Naive thymus-derived CD4-positive, alpha-beta T cell (primary cell): ENCODE data around the gene ZNF236. TPM values are rescaled to one million over a fixed set of nuclear protein-coding genes. Genes with fewer than 3 reads are reported as not detected.

Experiments used
- ATAC-seq: fragments of 150-1000 bp; cut with Tn5 transposase; 2 replicates; pipeline ENCODE4 v1.10.0; 2021; ENCODE audit warnings: mild to moderate bottlenecking, moderate library complexity
- CTCF ChIA-PET: fragments of 350-600 bp; sonication (Branson Sonifier 250); formaldehyde crosslinking; loops from one replicate; lab custom pipeline; 2021; ENCODE audit warnings: antibody characterized with exemption; lab: Charles Lee
- POLR2A ChIA-PET: fragments of 350-600 bp; sonication (Branson Sonifier 250); formaldehyde crosslinking; loops from one replicate; lab custom pipeline; 2021; ENCODE audit warnings: antibody characterized with exemption, inconsistent platforms; lab: Charles Lee
- DNase-seq, 9 donors: peaks; one replicate each; pipeline versions ENCODE4 v3.0.0 to v3.0.0-alpha.2; 2020 to 2022; ENCODE audit warnings: mixed read lengths in 1 of 9
- H3K27ac ChIP-seq: one replicate; pipeline ENCODE4 v1.7.0; 2013; ENCODE audit warnings: mild to moderate bottlenecking, low read depth, low read length, moderate library complexity
- H3K27me3 ChIP-seq, 2 donors: one replicate each; pipeline ENCODE4 v1.7.0; 2013; ENCODE audit warnings: low read length in 2 of 2, mild to moderate bottlenecking in 2 of 2, moderate library complexity in 2 of 2; ENCODE audit not compliant: control insufficient read depth in 2 of 2, insufficient read depth in 2 of 2
- H3K36me3 ChIP-seq, 3 experiments: 1 replicate in 2 of 3; 2 replicates in 1 of 3; pipeline ENCODE4 v1.7.0; 2013; ENCODE audit warnings: low read length in 3 of 3, mild to moderate bottlenecking in 3 of 3, moderate library complexity in 1 of 3; ENCODE audit not compliant: insufficient read depth in 3 of 3, control insufficient read depth in 2 of 3
- H3K4me1 ChIP-seq, 2 donors: one replicate each; pipeline ENCODE4 v1.7.0; 2013; ENCODE audit warnings: low read length in 2 of 2, mild to moderate bottlenecking in 2 of 2, moderate library complexity in 1 of 2; ENCODE audit not compliant: control insufficient read depth in 2 of 2, insufficient read depth in 2 of 2
- H3K4me3 ChIP-seq: 2 replicates; pipeline ENCODE4 v1.7.0; 2013; ENCODE audit warnings: mild to moderate bottlenecking, low read length
- H3K9me3 ChIP-seq, 3 experiments: 1 replicate in 2 of 3; 2 replicates in 1 of 3; pipeline ENCODE4 v1.7.0; 2013; ENCODE audit warnings: low read length in 3 of 3; ENCODE audit not compliant: control insufficient read depth in 2 of 3
- H3K27ac Mint-ChIP-seq, 9 donors: one replicate each; pipeline ENCODE4 v1.8.0; 2020 to 2022; ENCODE audit warnings: mixed read lengths in 9 of 9, mild to moderate bottlenecking in 8 of 9, moderate library complexity in 5 of 9, inconsistent platforms in 2 of 9
- H3K27me3 Mint-ChIP-seq, 5 donors: one replicate each; pipeline ENCODE4 v1.8.0; 2021 to 2022; ENCODE audit warnings: mixed read lengths in 5 of 5, mild to moderate bottlenecking in 1 of 5
- H3K36me3 Mint-ChIP-seq, 5 donors: one replicate each; pipeline ENCODE4 v1.8.0; 2020 to 2022; ENCODE audit warnings: mixed read lengths in 5 of 5, mild to moderate bottlenecking in 3 of 5, inconsistent platforms in 1 of 5
- H3K4me1 Mint-ChIP-seq, 7 donors: one replicate each; pipeline ENCODE4 v1.8.0; 2020 to 2022; ENCODE audit warnings: mixed read lengths in 7 of 7, mild to moderate bottlenecking in 3 of 7, inconsistent platforms in 1 of 7
- H3K4me3 Mint-ChIP-seq, 10 donors: one replicate each; pipeline ENCODE4 v1.8.0; 2020 to 2022; ENCODE audit warnings: mild to moderate bottlenecking in 10 of 10, mixed read lengths in 10 of 10, moderate library complexity in 6 of 10, inconsistent platforms in 2 of 10
- H3K9me3 Mint-ChIP-seq, 11 donors: one replicate each; pipeline ENCODE4 v1.8.0; 2020 to 2022; ENCODE audit warnings: mixed read lengths in 11 of 11, mild to moderate bottlenecking in 4 of 11, inconsistent platforms in 1 of 11, moderate library complexity in 1 of 11
- intact Hi-C, 2 donors: fragments of 100-400 bp; cut with micrococcal nuclease; formaldehyde crosslinking; loops; one replicate each; pipeline ENCODE4 v1.15.1; 2023
- polyA plus RNA-seq, 2 donors: library from polyadenylated mRNA; unstranded; fragments of 300-500 nt; fragmentation: Illumina TruSeq; gene quantifications; one replicate each; pipeline ENCODE4 v1.2.3, GENCODE V29; 2021
- total RNA-seq, 6 experiments: library from RNA in 5 of 6; stranded (reverse) in 5 of 6; gene quantifications; 1 replicate in 5 of 6; 2 replicates in 1 of 6; pipeline ENCODE4 v1.2.3 and lab custom pipeline; 2021 to 2026

Gene ZNF236
- total and polyA plus RNA-seq, 7 experiments from 2014 or later = 5.7 to 34.5 (median 28.6) TPM

GRCh38 chr18:76892832-76893231 is 70.5 kb downstream of the ZNF236 start:
- Mint-ChIP-seq H3K27ac (peak overlapping the region in 1 of 9 donors; percentile 11), H3K27me3 (no peaks in the 10 kb centered on the region), H3K4me3 (no peak overlapping the region), H3K4me1 (no peaks in the 10 kb centered on the region), H3K36me3 (peaks cover 0 to 74% (median 27%) of the 10 kb centered on the region in 5 donors), H3K9me3 (no peaks in the 10 kb centered on the region)
- H3K4me1 ChIP-seq = no peaks in the 10 kb centered on the region
- DNase-seq = no peak
- H3K9me3 ChIP-seq = no peaks in the 10 kb centered on the region
- H3K27me3 ChIP-seq = no peaks in the 10 kb centered on the region
- no peak for ATAC-seq
- intact Hi-C loops = no loop called here
- ChIA-PET CTCF (no interaction called here), POLR2A (no interaction called here)
- H3K4me3 ChIP-seq = no peak overlapping the region
- no peak overlapping the region for H3K27ac ChIP-seq
- peaks cover 26 to 44% (median 31%) of the 10 kb centered on the region in 3 experiments for H3K36me3 ChIP-seq

GRCh38 chr18:76894566-76895346 is 72.4 kb downstream of the ZNF236 start:
- Mint-ChIP-seq H3K4me3 (no peak overlapping the region), H3K36me3 (peaks cover 0 to 79% (median 32%) of the 10 kb centered on the region in 5 donors), H3K27me3 (no peaks in the 10 kb centered on the region), H3K4me1 (no peaks in the 10 kb centered on the region), H3K9me3 (no peaks in the 10 kb centered on the region), H3K27ac (no peak overlapping the region)
- no peak for DNase-seq
- no peak overlapping the region for H3K27ac ChIP-seq
- intact Hi-C loops = no loop called here
- H3K9me3 ChIP-seq = no peaks in the 10 kb centered on the region
- peaks cover 30 to 51% (median 31%) of the 10 kb centered on the region in 3 experiments for H3K36me3 ChIP-seq
- ChIA-PET CTCF (no interaction called here), POLR2A (no interaction called here)
- no peak overlapping the region for H3K4me3 ChIP-seq
- ATAC-seq = no peak
- H3K27me3 ChIP-seq = no peaks in the 10 kb centered on the region
- H3K4me1 ChIP-seq = no peaks in the 10 kb centered on the region

- ATAC-seq = no peak
Observed at GRCh38 chr18:76895498-76895897, 73.1 kb downstream of the ZNF236 start.

GRCh38 chr18:76896677-76897076 is 74.3 kb downstream of the ZNF236 start:
- Histone ChIP-seq H3K27me3 (no peaks in the 10 kb centered on the region), H3K4me1 (no peaks in the 10 kb centered on the region), H3K27ac (no peak overlapping the region), H3K9me3 (no peaks in the 10 kb centered on the region), H3K4me3 (no peak overlapping the region), H3K36me3 (peaks cover 30 to 51% (median 31%) of the 10 kb centered on the region in 3 experiments)
- DNase-seq = no peak
- Mint-ChIP-seq H3K27me3 (no peaks in the 10 kb centered on the region), H3K36me3 (peaks cover 0 to 70% (median 27%) of the 10 kb centered on the region in 5 donors), H3K4me1 (no peaks in the 10 kb centered on the region), H3K4me3 (no peak overlapping the region), H3K27ac (no peak overlapping the region), H3K9me3 (no peaks in the 10 kb centered on the region)
- intact Hi-C loops = no loop called here
- POLR2A ChIA-PET = no interaction called here
- ATAC-seq = peak; percentile 21
- CTCF ChIA-PET = no interaction called here

More at GRCh38 chr18:76895498-76895897, 73.1 kb downstream of the ZNF236 start:
- Mint-ChIP-seq H3K4me3 (no peak overlapping the region), H3K27ac (no peak overlapping the region), H3K4me1 (no peaks in the 10 kb centered on the region), H3K27me3 (no peaks in the 10 kb centered on the region), H3K36me3 (peaks cover 0 to 74% (median 32%) of the 10 kb centered on the region in 5 donors), H3K9me3 (no peaks in the 10 kb centered on the region)
- no peaks in the 10 kb centered on the region for H3K27me3 ChIP-seq
- ChIA-PET POLR2A (no interaction called here), CTCF (no interaction called here)
- H3K36me3 ChIP-seq = peaks cover 30 to 51% (median 31%) of the 10 kb centered on the region in 3 experiments
- no peaks in the 10 kb centered on the region for H3K4me1 ChIP-seq
- no peak for DNase-seq
- H3K27ac ChIP-seq = no peak overlapping the region
- no peak overlapping the region for H3K4me3 ChIP-seq
- intact Hi-C loops = no loop called here
- H3K9me3 ChIP-seq = no peaks in the 10 kb centered on the region

- H3K9me3 Mint-ChIP-seq = no peaks in the 10 kb centered on the region
Observed at GRCh38 chr18:76897257-76897656, 74.9 kb downstream of the ZNF236 start.

GRCh38 chr18:76903386-76903785 is 81.0 kb downstream of the ZNF236 start:
- CTCF ChIA-PET = no interaction called here
- no peak overlapping the region for H3K27ac Mint-ChIP-seq
- Histone ChIP-seq H3K27me3 (no peaks in the 10 kb centered on the region), H3K4me1 (no peaks in the 10 kb centered on the region), H3K4me3 (no peak overlapping the region), H3K9me3 (no peaks in the 10 kb centered on the region), H3K27ac (no peak overlapping the region), H3K36me3 (peaks cover 2 to 40% (median 4%) of the 10 kb centered on the region in 3 experiments)
- POLR2A ChIA-PET = interaction anchor here (1.0 kb wide), 1 partner anchor 26 kb away, joined by 3 read pairs; no protein-coding TSS in a partner anchor
- no peaks in the 10 kb centered on the region for H3K27me3 Mint-ChIP-seq
- intact Hi-C loops = no loop called here
- peaks cover 4 to 46% (median 21%) of the 10 kb centered on the region in 5 donors for H3K36me3 Mint-ChIP-seq
- ATAC-seq (no peak), DNase-seq (no peak)
- H3K9me3 Mint-ChIP-seq = no peaks in the 10 kb centered on the region
- H3K4me3 Mint-ChIP-seq = no peak overlapping the region
- peaks cover 0 to 2% (median 0%) of the 10 kb centered on the region in 7 donors for H3K4me1 Mint-ChIP-seq

More at GRCh38 chr18:76897257-76897656, 74.9 kb downstream of the ZNF236 start:
- no peak overlapping the region for H3K27ac Mint-ChIP-seq
- POLR2A ChIA-PET = no interaction called here
- H3K4me3 Mint-ChIP-seq = no peak overlapping the region
- H3K27me3 Mint-ChIP-seq = no peaks in the 10 kb centered on the region
- no peaks in the 10 kb centered on the region for H3K27me3 ChIP-seq
- no peaks in the 10 kb centered on the region for H3K9me3 ChIP-seq
- peaks cover 30 to 51% (median 31%) of the 10 kb centered on the region in 3 experiments for H3K36me3 ChIP-seq
- H3K36me3 Mint-ChIP-seq = peaks cover 0 to 65% (median 27%) of the 10 kb centered on the region in 5 donors
- H3K27ac ChIP-seq = no peak overlapping the region
- no peaks in the 10 kb centered on the region for H3K4me1 Mint-ChIP-seq
- H3K4me1 ChIP-seq = no peaks in the 10 kb centered on the region
- DNase-seq (no peak), ATAC-seq (peak; percentile 33)
- CTCF ChIA-PET = no interaction called here
- intact Hi-C loops = no loop called here
- H3K4me3 ChIP-seq = no peak overlapping the region
